Stomach (tissue), 9 donors: ENCODE measurements around the gene GOLGA3. TPM values are rescaled to one million over a fixed set of nuclear protein-coding genes. Genes with fewer than 3 reads are reported as not detected.

ENCODE experiments used
- DNase-seq, 2 donors: peaks; one replicate each; pipeline versions ENCODE4 v3.0.0 to v3.0.0-alpha.2; 2013 to 2019
- H3K27ac ChIP-seq, 5 donors: fragments of 200-600 bp in 4 of 5; sonication (generic) in 4 of 5; one replicate each; pipeline ENCODE4 v1.5.1; 2013 to 2019; ENCODE audit warnings: mild to moderate bottlenecking in 1 of 5, moderate library complexity in 1 of 5
- H3K27me3 ChIP-seq, 3 donors: fragments of 200-600 bp; sonication (generic); one replicate each; pipeline ENCODE4 v1.5.1; 2017 to 2019; ENCODE audit warnings: mixed run types in 1 of 3
- H3K36me3 ChIP-seq, 4 donors: fragments of 200-600 bp; sonication (generic); 1 replicate in 3 of 4; 2 replicates in 1 of 4; pipeline ENCODE4 v1.5.1; 2016 to 2019
- H3K4me1 ChIP-seq, 4 donors: fragments of 200-600 bp; sonication (generic); one replicate each; pipeline ENCODE4 v1.5.1; 2016 to 2019
- H3K4me3 ChIP-seq, 4 donors: fragments of 200-600 bp; sonication (generic) in 3 of 4; one replicate each; pipeline ENCODE4 v1.5.1; 2016 to 2019; ENCODE audit warnings: mild to moderate bottlenecking in 1 of 4
- H3K9me3 ChIP-seq, 4 donors: fragments of 200-600 bp; sonication (generic); one replicate each; pipeline ENCODE4 v1.5.1; 2016 to 2019
- EP300 ChIP-seq: sonication (generic); formaldehyde crosslinking; IDR thresholded peaks from one replicate; pipeline ENCODE4 v1.6.1; 2017; ENCODE audit warnings: antibody characterized with exemption
- POLR2A ChIP-seq, 4 donors: fragments of 450-650 bp; IDR thresholded peaks; one replicate each; pipeline ENCODE4 v1.6.1; 2016; ENCODE audit warnings: antibody characterized with exemption in 4 of 4, control low read depth in 2 of 4, mild to moderate bottlenecking in 1 of 4, moderate library complexity in 1 of 4
- POLR2AphosphoS5 ChIP-seq, 3 donors: sonication (generic); formaldehyde crosslinking; IDR thresholded peaks; one replicate each; pipeline ENCODE4 v1.6.1; 2016; ENCODE audit warnings: antibody characterized with exemption in 3 of 3
- WGBS, 5 donors: extraction: QIAGEN DNeasy Blood & Tissue Kit in 3 of 5; methylation state at CpG; one replicate each; pipeline versions ENCODE4 v1.1.5 to v1.1.7; 2013 to 2018; 5-methylcytosine and 5-hydroxymethylcytosine counted together
- intact Hi-C: fragments of 100-400 bp; cut with DNase I; formaldehyde crosslinking; loops from one replicate; pipeline ENCODE4 v1.15.1; 2023; ENCODE audit warnings: low total_unique reads
- polyA plus RNA-seq, 3 donors: library from polyadenylated mRNA; stranded (reverse); fragments of 200-250 nt; gene quantifications; one replicate each; pipeline ENCODE4 v1.2.3, GENCODE V29; 2013
- total RNA-seq, 5 donors: library from RNA; depleted of rRNA; stranded (reverse); fragments of >200 nt; gene quantifications; one replicate each; pipeline versions ENCODE4 v1.1.0 to v1.2.3, GENCODE V29; 2014 to 2016
- TF ChIP-seq, protein P1 (sequence below), 7 experiments: fragments of 450-650 bp in 4 of 7; fragments of 200-600 bp in 3 of 7; sonication (generic) in 3 of 7; IDR thresholded peaks; one replicate each; pipeline ENCODE4 v1.5.1; 2016 to 2019; ENCODE audit warnings: antibody characterized with exemption in 7 of 7, control low read depth in 2 of 7, mild to moderate bottlenecking in 1 of 7
- donor health status: healthy with polysubstance abuse.
- donor health status: Bipolar disorder and iron deficiency.
- donor health status: healthy.

Gene GOLGA3
- total and polyA plus RNA-seq, 8 donors, result 8.8 to 204 (median 55.3) TPM

DNA sequence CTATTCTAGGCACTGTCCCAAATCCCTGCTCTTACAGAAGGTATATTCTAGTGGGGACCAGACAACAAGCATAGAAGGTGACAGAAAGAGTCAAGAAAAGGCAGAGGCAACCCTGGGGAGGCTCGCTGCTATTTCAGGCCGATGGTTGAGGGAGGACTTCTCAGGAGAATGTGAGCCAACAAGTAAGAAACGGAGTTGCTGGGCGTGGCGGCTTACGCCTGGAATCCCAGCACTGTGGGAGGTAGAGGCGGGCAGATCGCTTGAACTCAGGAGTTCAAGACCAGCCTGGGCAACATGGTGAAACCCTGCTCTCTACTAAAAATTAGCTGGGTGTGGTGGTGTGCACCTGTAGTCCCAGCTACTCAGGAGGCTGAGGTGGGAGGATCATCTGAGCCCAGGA, 4.7 kb upstream of the GOLGA3 start:
- peaks cover 0 to 18% (median 8%) of the 10 kb centered on the region in 4 donors for H3K4me1 ChIP-seq
- WGBS, 5 donors, result 89 to 96% (median 94%) methylated on average over 8 of the region's 8 CpGs
- H3K36me3 ChIP-seq, result peaks cover under 1 to 51% (median 34%) of the 10 kb centered on the region in 4 donors
- H3K27me3 ChIP-seq, result no peaks in the 10 kb centered on the region
- no peaks in the 10 kb centered on the region for H3K9me3 ChIP-seq
- H3K27ac ChIP-seq, result no peak overlapping the region
- no peak overlapping the region for H3K4me3 ChIP-seq
- no peak for DNase-seq
- intact Hi-C loops, result no loop called here
- TF ChIP-seq POLR2A (IDR thresholded peaks at IDR 0.05) (no peak), EP300 (no peak), POLR2AphosphoS5 (IDR thresholded peaks at IDR 0.05) (no peak)
- TF ChIP-seq, protein P1, sequence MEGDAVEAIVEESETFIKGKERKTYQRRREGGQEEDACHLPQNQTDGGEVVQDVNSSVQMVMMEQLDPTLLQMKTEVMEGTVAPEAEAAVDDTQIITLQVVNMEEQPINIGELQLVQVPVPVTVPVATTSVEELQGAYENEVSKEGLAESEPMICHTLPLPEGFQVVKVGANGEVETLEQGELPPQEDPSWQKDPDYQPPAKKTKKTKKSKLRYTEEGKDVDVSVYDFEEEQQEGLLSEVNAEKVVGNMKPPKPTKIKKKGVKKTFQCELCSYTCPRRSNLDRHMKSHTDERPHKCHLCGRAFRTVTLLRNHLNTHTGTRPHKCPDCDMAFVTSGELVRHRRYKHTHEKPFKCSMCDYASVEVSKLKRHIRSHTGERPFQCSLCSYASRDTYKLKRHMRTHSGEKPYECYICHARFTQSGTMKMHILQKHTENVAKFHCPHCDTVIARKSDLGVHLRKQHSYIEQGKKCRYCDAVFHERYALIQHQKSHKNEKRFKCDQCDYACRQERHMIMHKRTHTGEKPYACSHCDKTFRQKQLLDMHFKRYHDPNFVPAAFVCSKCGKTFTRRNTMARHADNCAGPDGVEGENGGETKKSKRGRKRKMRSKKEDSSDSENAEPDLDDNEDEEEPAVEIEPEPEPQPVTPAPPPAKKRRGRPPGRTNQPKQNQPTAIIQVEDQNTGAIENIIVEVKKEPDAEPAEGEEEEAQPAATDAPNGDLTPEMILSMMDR (IDR thresholded peaks at IDR 0.05), result no peak

DNA sequence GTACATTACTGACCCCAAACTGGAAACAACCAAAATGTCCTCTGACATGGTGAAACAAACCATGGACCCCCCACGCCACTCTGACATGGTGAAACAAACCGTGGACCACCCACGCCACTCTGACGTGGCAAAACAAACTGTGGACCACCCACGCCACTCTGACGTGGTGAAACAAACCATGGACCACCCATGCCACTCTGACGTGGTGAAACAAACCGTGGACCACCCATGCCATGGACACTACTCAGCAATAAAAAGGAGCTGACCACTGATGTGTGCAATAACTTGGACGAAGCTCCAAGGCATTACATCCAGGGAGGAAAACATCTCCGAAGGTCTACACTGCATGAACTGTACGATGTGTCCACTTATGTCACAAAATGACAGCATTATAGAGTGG, 3.1 kb upstream of the GOLGA3 start:
- Histone ChIP-seq H3K27me3 (no peaks in the 10 kb centered on the region), H3K27ac (no peak overlapping the region), H3K4me1 (peaks cover 14 to 20% (median 18%) of the 10 kb centered on the region in 4 donors), H3K9me3 (no peaks in the 10 kb centered on the region), H3K36me3 (peaks cover 0 to 43% (median 33%) of the 10 kb centered on the region in 4 donors), H3K4me3 (no peak overlapping the region)
- WGBS, 5 donors, result 92 to 95% (median 93%) methylated on average over 11 of the region's 11 CpGs
- no peak for TF ChIP-seq POLR2A (IDR thresholded peaks at IDR 0.05)
- no peak for TF ChIP-seq EP300
- DNase-seq, result no peak
- intact Hi-C loops, result no loop called here

DNA sequence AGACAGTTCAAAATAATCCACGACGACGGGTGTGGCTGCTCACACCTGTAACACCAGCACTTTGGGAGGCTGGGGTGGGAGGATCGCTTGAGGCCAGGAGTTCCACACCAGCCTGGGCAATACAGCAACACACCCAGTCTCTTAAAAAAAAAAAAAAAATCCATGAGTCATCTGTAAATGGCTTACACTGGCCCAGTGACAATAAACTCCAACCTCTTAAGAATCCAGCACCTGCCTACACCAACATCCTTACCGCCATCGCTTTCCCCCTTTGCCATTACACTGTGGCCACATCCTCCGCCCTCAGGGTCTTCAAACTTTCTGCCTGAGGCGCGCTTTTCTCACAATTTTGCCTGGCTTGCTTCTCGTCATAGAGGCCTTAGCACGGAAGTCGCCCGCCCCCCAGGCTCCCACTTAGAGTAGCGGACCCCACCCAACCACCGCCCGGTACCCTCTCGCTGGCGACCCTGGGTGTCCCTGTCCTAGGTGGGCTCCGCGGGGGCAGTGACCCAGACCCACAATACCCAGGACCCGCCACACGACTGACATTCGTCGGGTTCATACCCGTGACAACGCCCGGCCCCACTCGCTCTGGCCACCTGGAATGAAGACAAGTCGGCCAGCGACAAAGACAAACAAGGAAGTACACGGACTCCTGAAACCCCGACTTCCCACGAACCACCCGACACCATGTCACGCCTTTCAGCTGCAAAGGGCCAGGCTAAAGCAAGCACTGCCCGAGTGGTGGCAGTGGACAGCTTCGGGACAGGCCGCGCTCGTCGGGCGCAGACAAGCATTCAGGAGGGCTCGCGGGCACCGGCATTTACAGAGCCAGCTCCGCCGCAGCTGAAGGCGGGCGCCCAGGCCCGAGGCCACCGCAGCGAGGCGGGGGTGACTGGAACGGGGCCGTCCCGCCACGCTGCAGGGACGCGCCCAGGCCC, 636 bp downstream of the GOLGA3 start:
- intact Hi-C loops, result loop anchor here (10.0 kb wide), 1 partner anchor 57 kb away; the partner anchor contains the start of gene CHFR
- H3K27ac ChIP-seq, result peak overlapping the region; percentile 91 to 100 (median 97)
- WGBS, 5 donors, result 6 to 11% (median 7%) methylated on average over 26 to 59 of the region's 59 CpGs

DNA sequence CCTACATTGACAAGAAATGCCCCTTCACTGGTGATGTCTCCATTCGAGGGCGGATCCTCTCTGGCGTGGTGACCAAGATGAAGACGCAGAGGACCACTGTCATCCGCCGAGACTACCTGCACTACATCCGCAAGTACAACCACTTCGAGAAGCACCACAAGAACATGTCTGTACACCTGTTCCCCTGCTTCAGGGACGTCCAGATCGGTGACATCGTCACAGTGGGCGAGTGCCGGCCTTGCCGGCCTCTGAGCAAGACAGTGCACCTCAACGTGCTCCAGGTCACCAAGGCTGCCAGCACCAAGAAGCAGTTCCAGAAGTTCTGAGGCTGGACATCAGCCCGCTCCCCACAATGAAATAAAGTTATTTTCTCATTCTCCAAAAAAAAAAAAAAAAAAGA, 2.8 kb downstream of the GOLGA3 start:
- DNase-seq, result no peak
- 87 to 95% (median 92%) methylated on average over 14 to 16 of the region's 16 CpGs for WGBS, 5 donors

More for the DNA sequence above, 636 bp downstream of the GOLGA3 start:
- peaks cover 15 to 59% (median 52%) of the 10 kb centered on the region in 4 donors for H3K36me3 ChIP-seq
- DNase-seq, result peak; percentile 58 to 67
- H3K4me1 ChIP-seq, result peaks cover 16 to 54% (median 39%) of the 10 kb centered on the region in 4 donors
- H3K4me3 ChIP-seq, result peak overlapping the region; percentile 78 to 95 (median 86)
- no peaks in the 10 kb centered on the region for H3K27me3 ChIP-seq
- TF ChIP-seq POLR2AphosphoS5 (IDR thresholded peaks at IDR 0.05) (peak in 1 of 3 donors; percentile 17), EP300 (no peak), POLR2A (IDR thresholded peaks at IDR 0.05) (no peak)
- TF ChIP-seq, protein P1 (IDR thresholded peaks at IDR 0.05), result no peak
- H3K9me3 ChIP-seq, result no peaks in the 10 kb centered on the region

More for the DNA sequence above, 2.8 kb downstream of the GOLGA3 start:
- no peak overlapping the region for H3K4me3 ChIP-seq
- H3K9me3 ChIP-seq, result no peaks in the 10 kb centered on the region
- intact Hi-C loops, result loop anchor here (10.0 kb wide), 1 partner anchor 59 kb away; the partner anchor contains the start of gene CHFR
- H3K27ac ChIP-seq, result no peak overlapping the region
- H3K4me1 ChIP-seq, result peaks cover 16 to 59% (median 39%) of the 10 kb centered on the region in 4 donors
- peaks cover 15 to 65% (median 61%) of the 10 kb centered on the region in 4 donors for H3K36me3 ChIP-seq
- TF ChIP-seq, protein P1 (IDR thresholded peaks at IDR 0.05), result no peak
- TF ChIP-seq POLR2A (IDR thresholded peaks at IDR 0.05) (no peak), EP300 (no peak), POLR2AphosphoS5 (IDR thresholded peaks at IDR 0.05) (no peak)
- no peaks in the 10 kb centered on the region for H3K27me3 ChIP-seq
